HepG2 (cell line): Measurements from ENCODE around the gene CTRL. TPM values are rescaled to one million over a fixed set of nuclear protein-coding genes. Genes with fewer than 3 reads are reported as not detected.

ENCODE experiments used
- AKAP8 ChIP-seq: sonication (generic); formaldehyde crosslinking; IDR thresholded peaks from 2 replicates; pipeline ENCODE4 v1.5.1; 2020; ENCODE audit warnings: mild to moderate bottlenecking, missing genetic modification reagents
- ARHGAP35 ChIP-seq: sonication (generic); formaldehyde crosslinking; IDR thresholded peaks from 2 replicates; pipeline ENCODE4 v1.9.0; 2022; ENCODE audit warnings: mild to moderate bottlenecking, inconsistent platforms, moderate library complexity, missing genetic modification reagents, borderline replicate concordance
- ATF7 ChIP-seq, 2 experiments: fragments of 450-650 bp in 1 of 2; sonication (generic) in 1 of 2; formaldehyde crosslinking in 1 of 2; IDR thresholded peaks; 2 replicates each; pipeline versions ENCODE4 v1.4.0 to v1.6.1; 2016 to 2020; ENCODE audit warnings: antibody characterized with exemption in 1 of 2, mild to moderate bottlenecking in 1 of 2, missing genetic modification reagents in 1 of 2
- KDM2A ChIP-seq: sonication (generic); formaldehyde crosslinking; IDR thresholded peaks from 2 replicates; pipeline ENCODE4 v1.4.0; 2020; ENCODE audit warnings: low read depth, missing genetic modification reagents, borderline replicate concordance
- KDM5B ChIP-seq: sonication (generic); formaldehyde crosslinking; IDR thresholded peaks from 2 replicates; pipeline ENCODE4 v1.4.0; 2020; ENCODE audit warnings: missing genetic modification reagents, mild to moderate bottlenecking, borderline replicate concordance
- MTA3 ChIP-seq: sonication (generic); formaldehyde crosslinking; IDR thresholded peaks from 2 replicates; pipeline ENCODE4 v1.4.0; 2020; ENCODE audit warnings: missing genetic modification reagents
- POLR2A ChIP-seq, 2 experiments: IDR thresholded peaks; 2 replicates each; pipeline ENCODE4 v1.6.1; 2011; ENCODE audit warnings: low read depth in 2 of 2, low read length in 2 of 2, mild to moderate bottlenecking in 1 of 2, moderate library complexity in 1 of 2; ENCODE audit not compliant: insufficient read depth in 1 of 2
- RBFOX2 ChIP-seq: fragments of 200-400 bp; formaldehyde crosslinking; IDR thresholded peaks from 2 replicates; pipeline ENCODE4 v1.6.1; 2017; ENCODE audit warnings: low read depth, mild to moderate bottlenecking, low read length
- SKI ChIP-seq: fragments of 450-650 bp; IDR thresholded peaks from one replicate; pipeline ENCODE4 v1.6.1; 2018; ENCODE audit warnings: mild to moderate bottlenecking; ENCODE audit not compliant: partially characterized antibody
- SRSF4 ChIP-seq: fragments of 200-400 bp; formaldehyde crosslinking; IDR thresholded peaks from one replicate; pipeline ENCODE4 v1.6.1; 2018; ENCODE audit warnings: mild to moderate bottlenecking, low read depth, low read length, moderate library complexity; ENCODE audit not compliant: poor library complexity, severe bottlenecking
- TP53 ChIP-seq: sonication (generic); formaldehyde crosslinking; conservative IDR thresholded peaks from 2 replicates; pipeline ENCODE4 v1.4.0; 2020; ENCODE audit warnings: missing genetic modification reagents
- ZFP36 ChIP-seq: fragments of 150-350 bp; IDR thresholded peaks from 2 replicates; pipeline ENCODE4 v1.6.1; 2018; ENCODE audit warnings: borderline replicate concordance, low read length, low read depth; ENCODE audit not compliant: partially characterized antibody
- ZNF136 ChIP-seq: sonication (generic); formaldehyde crosslinking; IDR thresholded peaks from 2 replicates; pipeline ENCODE4 v1.8.1; 2022; ENCODE audit warnings: low read depth, mild to moderate bottlenecking, moderate library complexity, missing genetic modification reagents
- ZNF326 ChIP-seq: sonication (generic); formaldehyde crosslinking; IDR thresholded peaks from 2 replicates; pipeline ENCODE4 v1.4.0; 2020; ENCODE audit warnings: missing genetic modification reagents, borderline replicate concordance
- ZNF510 ChIP-seq: sonication (generic); formaldehyde crosslinking; IDR thresholded peaks from 2 replicates; pipeline ENCODE4 v1.4.0; 2020; ENCODE audit warnings: low read depth, mild to moderate bottlenecking, missing genetic modification reagents
- ZNF549 ChIP-seq: sonication (generic); formaldehyde crosslinking; IDR thresholded peaks from 2 replicates; pipeline ENCODE4 v1.5.0; 2020; ENCODE audit warnings: missing genetic modification reagents
- ZNF569 ChIP-seq: sonication (generic); formaldehyde crosslinking; IDR thresholded peaks from 2 replicates; pipeline ENCODE4 v1.5.0; 2020; ENCODE audit warnings: mild to moderate bottlenecking, missing genetic modification reagents, moderate library complexity, borderline replicate concordance
- ZNF672 ChIP-seq: sonication (generic); formaldehyde crosslinking; IDR thresholded peaks from 2 replicates; pipeline ENCODE4 v1.8.1; 2022; ENCODE audit warnings: missing genetic modification reagents
- ZNF687 ChIP-seq: sonication (generic); formaldehyde crosslinking; IDR thresholded peaks from 2 replicates; pipeline ENCODE4 v1.5.1; 2020; ENCODE audit warnings: mild to moderate bottlenecking, missing genetic modification reagents, moderate library complexity
- ZNF775 ChIP-seq: sonication (generic); formaldehyde crosslinking; IDR thresholded peaks from 2 replicates; pipeline ENCODE4 v1.4.0; 2020; ENCODE audit warnings: missing genetic modification reagents, mild to moderate bottlenecking, moderate library complexity, borderline replicate concordance
- polyA plus RNA-seq, 8 experiments: library from polyadenylated mRNA; depleted of rRNA in 3 of 8; stranded (reverse) in 7 of 8; unstranded in 1 of 8; fragments of >200 nt; fragmentation: Illumina TruSeq in 4 of 8; extraction: Trizol in 4 of 8; gene quantifications; 2 replicates each; pipeline versions ENCODE4 v1.2.1 to v1.2.3, GENCODE V29; 2011 to 2016; ENCODE audit warnings: low read depth in 4 of 8, missing spikeins in 1 of 8, mixed read lengths in 1 of 8; ENCODE audit not compliant: insufficient read depth in 1 of 8
- total RNA-seq, 5 experiments: library from RNA; depleted of rRNA; stranded (reverse); fragments of >200 nt; fragmentation: Illumina TruSeq; extraction: Trizol; gene quantifications; 2 replicates each; pipeline ENCODE4 v1.2.3, GENCODE V29; 2016; ENCODE audit warnings: low read depth in 1 of 5
- TF ChIP-seq, protein P1 (sequence below): sonication (generic); formaldehyde crosslinking; IDR thresholded peaks from 2 replicates; pipeline ENCODE4 v1.8.1; 2023; ENCODE audit warnings: mild to moderate bottlenecking, missing genetic modification reagents
- TF ChIP-seq, protein P2 (sequence below): sonication (generic); formaldehyde crosslinking; IDR thresholded peaks from 2 replicates; pipeline ENCODE4 v1.8.0; 2022; ENCODE audit warnings: mild to moderate bottlenecking, missing genetic modification reagents; ENCODE audit not compliant: insufficient replicate concordance

Gene CTRL
- total and polyA plus RNA-seq, 2 of the 13 experiments (the other 11 are each of a cell fraction or from before 2014, with no cell fraction given): 1.9 to 2.7 TPM

- TF ChIP-seq ZNF687 (peak; percentile 27; the same call in 1 of the 2 replicates), KDM2A (CRISPR knock-in tag) (0 out of 2 replicates have a peak, but pooled peaks have one; percentile 12), SRSF4 (no peak), ZNF672 (CRISPR knock-in tag) (no peak), ZNF775 (CRISPR knock-in tag) (no peak), ARHGAP35 (CRISPR knock-in tag) (no peak), SKI (no peak), ZFP36 (no peak), ATF7 (IDR thresholded peaks at IDR 0.05) (no peak), ATF7 (CRISPR knock-in tag; IDR thresholded peaks at IDR 0.05) (no peak), ZNF510 (no peak), RBFOX2 (peak; percentile 79), AKAP8 (CRISPR knock-in tag) (peak; percentile 55; the same call in 1 of the 2 replicates), POLR2A (IDR thresholded peaks at IDR 0.05; ENCODE audit: insufficient read depth in 1 of 2, low read depth in 2 of 2, low read length in 2 of 2) (peak in 1 of 2 experiments; percentile 18; a peak in 3 of 4 replicates), ZNF136 (CRISPR knock-in tag) (no peak), TP53 (CRISPR knock-in tag) (no peak), MTA3 (CRISPR knock-in tag) (no peak), ZNF569 (CRISPR knock-in tag) (no peak), ZNF549 (no peak), KDM5B (no peak), ZNF326 (CRISPR knock-in tag) (0 out of 2 replicates have a peak, but pooled peaks have one; percentile 13)
- TF ChIP-seq, protein P1, sequence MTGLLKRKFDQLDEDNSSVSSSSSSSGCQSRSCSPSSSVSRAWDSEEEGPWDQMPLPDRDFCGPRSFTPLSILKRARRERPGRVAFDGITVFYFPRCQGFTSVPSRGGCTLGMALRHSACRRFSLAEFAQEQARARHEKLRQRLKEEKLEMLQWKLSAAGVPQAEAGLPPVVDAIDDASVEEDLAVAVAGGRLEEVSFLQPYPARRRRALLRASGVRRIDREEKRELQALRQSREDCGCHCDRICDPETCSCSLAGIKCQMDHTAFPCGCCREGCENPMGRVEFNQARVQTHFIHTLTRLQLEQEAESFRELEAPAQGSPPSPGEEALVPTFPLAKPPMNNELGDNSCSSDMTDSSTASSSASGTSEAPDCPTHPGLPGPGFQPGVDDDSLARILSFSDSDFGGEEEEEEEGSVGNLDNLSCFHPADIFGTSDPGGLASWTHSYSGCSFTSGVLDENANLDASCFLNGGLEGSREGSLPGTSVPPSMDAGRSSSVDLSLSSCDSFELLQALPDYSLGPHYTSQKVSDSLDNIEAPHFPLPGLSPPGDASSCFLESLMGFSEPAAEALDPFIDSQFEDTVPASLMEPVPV (CRISPR knock-in tag): 0 out of 2 replicates have a peak, but pooled peaks have one; percentile 46
- TF ChIP-seq, protein P2, sequence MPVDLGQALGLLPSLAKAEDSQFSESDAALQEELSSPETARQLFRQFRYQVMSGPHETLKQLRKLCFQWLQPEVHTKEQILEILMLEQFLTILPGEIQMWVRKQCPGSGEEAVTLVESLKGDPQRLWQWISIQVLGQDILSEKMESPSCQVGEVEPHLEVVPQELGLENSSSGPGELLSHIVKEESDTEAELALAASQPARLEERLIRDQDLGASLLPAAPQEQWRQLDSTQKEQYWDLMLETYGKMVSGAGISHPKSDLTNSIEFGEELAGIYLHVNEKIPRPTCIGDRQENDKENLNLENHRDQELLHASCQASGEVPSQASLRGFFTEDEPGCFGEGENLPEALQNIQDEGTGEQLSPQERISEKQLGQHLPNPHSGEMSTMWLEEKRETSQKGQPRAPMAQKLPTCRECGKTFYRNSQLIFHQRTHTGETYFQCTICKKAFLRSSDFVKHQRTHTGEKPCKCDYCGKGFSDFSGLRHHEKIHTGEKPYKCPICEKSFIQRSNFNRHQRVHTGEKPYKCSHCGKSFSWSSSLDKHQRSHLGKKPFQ (CRISPR knock-in tag): no peak
Observed at GRCh38 chr16:67963662-67964321, 32.1 kb upstream of the CTRL start (continued).
